Amniotic epithelial cell (primary cell): ENCODE results near the gene CASKIN2.
"Not testable (repeated sequence)": the region's sequence is repeated elsewhere in the genome, so short reads cannot be mapped to it uniquely, and the experiment has no call there.

ENCODE experiments used
- DNase-seq: peaks from one replicate; pipeline ENCODE4 v3.0.0-alpha.2; 2010; ENCODE audit warnings: low read depth

The CASKIN2 gene

DNA sequence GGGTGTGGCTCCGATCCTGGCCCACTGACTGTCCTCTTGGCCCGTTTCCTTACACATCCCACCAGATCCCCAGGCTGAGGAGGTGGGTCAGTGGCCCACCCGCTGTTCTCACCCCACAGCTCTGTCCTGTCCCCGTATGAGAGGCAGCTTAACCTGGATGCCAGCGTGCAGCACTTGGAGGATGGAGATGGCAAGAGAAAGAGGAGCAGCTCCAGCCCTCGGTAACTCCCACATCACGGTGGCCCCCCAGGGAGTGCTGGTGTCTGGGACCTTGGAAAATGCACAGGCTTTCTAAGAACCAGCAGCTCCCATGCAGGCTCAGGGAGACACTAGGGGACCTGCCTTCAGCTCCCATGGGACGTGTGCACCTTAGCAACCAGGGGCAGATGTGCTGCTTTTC, 6.0 kb upstream of the CASKIN2 start:
- DNase-seq, result no peak

DNA sequence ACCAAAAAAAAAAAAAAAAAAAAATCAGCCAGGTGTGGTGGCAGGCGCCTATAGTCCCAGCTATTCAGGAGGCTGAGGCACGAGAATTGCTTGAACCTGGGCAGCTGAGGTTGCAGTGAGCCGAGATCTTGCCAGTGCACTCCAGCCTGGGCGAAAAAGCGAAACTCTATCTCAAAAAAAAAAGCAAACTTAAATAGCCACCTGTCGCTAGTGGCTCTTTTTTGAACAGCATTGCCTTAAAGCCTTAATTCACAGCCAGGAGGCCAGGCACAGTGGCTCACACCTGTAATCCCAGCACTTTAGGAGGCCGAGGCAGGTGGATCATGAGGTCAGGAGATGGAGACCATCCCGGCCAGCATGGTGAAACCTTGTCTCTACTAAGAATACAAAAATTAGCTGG, 5.1 kb upstream of the CASKIN2 start:
- DNase-seq, result not testable (repeated sequence)

DNA sequence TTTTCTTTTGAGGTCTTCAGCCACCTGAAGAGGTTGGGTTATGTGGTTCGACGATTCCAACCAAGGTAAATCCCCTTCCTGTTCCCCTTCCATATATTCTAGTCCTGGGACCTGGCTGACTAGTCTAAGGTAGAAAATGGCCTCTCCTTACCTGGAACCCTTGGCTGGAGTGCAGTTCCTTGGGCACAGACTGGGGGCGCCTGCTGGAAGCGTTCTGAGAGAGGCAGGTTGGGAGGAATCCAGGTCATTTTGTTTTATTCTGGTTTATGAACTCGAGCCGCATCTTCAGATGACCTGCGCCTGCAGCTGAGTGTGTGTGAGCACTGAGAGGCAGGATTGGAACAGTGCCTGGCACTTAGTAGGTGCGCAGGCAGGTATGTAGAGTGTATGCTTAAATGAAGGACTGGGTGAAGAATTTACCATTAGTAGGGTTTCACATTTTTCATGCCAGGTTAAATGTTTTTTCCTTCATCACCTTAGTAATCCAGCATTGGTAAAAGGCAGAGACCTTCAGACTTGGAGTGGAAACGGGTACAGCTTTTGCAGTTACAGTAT, 3.7 kb upstream of the CASKIN2 start:
- no peak for DNase-seq

DNA sequence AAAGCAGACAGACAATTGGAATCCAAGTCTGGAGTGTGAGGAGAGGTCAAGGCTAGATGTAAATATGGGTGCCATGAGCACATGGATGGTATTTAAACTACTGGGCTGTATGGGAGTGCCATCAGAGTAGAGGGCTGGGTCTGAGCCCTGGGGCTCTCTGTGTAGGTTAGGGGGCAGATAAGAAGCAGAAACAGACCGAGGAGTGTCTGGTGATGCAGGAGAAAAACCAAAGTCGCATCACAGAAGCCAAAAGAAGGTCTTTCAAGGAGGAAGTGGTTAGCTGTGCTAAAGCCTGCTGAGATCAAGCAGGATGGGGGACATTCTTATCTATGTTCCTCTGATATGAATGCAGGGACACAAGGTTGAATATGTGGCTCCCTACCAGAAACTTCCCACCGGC, 2.9 kb upstream of the CASKIN2 start:
- DNase-seq, result no peak

DNA sequence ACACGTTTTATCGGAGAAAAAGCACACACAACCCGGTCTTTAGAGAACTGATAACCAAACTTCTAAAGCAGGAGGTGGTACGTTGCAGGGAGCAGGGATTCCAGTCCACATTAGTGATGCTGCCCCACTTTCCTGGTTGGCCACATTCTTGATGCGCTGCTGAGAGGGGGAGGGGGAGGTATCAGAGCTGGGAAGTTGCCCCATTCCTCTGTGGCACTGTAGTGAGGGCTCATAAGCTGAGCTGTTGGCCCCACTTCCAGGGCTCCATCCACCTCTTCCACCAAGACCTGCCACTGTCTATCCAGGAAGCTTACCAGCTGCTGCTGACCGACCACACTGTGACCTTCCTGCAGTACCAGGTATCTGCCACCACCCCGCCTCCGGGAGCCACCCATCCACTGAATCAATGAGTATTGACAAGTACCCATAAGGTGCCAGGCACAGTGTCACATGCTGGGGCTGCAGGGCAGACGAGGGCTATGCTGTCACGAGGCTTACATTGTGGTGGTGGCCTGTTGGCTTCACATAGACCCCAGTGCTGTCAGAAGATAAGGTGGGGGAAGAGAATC, 2.0 kb upstream of the CASKIN2 start:
- DNase-seq, result no peak

DNA sequence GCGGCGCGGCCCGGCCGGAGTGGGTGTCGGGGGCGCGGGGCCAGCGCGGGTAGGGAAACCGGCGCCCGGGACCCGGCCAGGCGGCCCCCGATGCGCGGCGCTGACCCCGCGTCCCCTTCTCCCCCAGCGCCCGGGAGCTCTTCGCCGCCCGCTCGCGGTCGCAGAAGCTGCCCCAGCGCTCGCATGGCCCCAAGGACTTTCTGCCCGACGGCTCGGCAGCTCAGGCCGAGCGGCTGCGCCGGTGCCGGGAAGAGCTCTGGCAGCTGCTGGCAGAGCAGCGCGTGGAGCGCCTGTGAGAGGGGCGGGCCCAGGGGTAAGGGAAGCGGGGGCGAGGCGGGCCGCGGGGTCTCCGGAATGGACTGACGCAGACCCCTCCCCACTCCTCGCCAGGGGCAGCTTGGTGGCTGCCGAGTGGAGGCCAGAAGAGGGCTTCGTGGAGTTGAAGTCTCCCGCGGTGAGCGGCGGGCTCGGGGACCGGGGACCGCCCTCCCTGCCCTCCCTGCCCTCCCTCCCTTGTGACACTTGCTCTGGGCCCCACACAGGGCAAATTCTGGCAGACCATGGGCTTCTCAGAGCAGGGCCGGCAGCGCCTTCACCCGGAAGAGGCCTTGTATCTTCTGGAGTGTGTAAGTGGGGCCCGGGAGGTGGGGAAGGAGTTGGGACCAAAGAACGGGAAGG, 1.4 kb upstream of the CASKIN2 start:
- no peak for DNase-seq

DNA sequence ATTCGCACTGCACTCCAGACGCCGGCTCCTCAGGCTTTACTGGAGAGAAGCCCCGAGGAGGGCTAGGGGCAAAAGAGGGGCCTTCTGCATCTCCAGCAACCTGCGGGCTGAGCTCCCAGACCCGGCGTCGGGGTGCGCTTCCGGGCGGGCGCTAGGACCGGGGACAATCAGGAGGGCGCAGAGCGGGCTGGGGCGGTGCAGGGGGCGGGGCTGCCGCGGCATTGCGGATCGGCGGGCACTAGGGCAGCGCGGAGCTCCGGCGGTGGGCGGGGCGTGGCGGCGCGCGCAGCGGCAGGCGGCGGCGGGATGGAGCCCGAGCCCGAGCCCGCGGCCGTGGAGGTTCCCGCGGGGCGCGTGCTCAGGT, 900 bp upstream of the CASKIN2 start, which contains the start of gene TSEN54:
Gene TSEN54, plus strand, starts transcription at position 274 of the 364 bp plus-strand sequence. Its CDS starts 33 bp downstream, at position 307.
- peak; percentile 83 for DNase-seq

DNA sequence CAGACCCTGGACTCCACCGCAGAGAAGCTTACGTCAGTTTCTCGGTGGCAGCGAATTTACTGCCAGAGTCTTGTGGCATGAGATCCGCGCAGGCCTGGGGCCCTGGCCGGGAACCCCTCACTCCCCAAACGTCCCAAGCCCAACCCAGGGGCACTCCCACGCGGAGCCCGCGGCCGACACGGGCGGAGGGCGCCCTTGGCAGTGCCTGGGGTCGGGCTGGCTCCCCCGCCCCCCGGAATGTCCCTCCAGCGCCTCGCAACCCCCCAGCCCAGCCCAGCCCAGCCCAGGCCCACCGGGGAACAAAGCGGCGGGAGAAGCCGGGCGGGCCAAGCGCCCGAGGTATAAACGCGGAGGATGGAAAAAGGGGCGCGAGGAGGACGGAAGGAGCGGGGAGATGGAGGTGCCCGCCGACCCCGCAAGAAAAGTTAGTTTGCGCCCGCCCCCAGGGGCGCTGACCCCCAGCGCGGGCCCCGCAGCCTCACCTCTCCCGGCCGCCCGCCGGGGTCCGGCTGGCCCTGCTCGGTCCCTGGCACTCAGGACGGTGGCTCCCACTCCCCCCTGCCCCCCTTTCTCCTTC, 330 bp downstream of the CASKIN2 start:
- DNase-seq, result no peak

DNA sequence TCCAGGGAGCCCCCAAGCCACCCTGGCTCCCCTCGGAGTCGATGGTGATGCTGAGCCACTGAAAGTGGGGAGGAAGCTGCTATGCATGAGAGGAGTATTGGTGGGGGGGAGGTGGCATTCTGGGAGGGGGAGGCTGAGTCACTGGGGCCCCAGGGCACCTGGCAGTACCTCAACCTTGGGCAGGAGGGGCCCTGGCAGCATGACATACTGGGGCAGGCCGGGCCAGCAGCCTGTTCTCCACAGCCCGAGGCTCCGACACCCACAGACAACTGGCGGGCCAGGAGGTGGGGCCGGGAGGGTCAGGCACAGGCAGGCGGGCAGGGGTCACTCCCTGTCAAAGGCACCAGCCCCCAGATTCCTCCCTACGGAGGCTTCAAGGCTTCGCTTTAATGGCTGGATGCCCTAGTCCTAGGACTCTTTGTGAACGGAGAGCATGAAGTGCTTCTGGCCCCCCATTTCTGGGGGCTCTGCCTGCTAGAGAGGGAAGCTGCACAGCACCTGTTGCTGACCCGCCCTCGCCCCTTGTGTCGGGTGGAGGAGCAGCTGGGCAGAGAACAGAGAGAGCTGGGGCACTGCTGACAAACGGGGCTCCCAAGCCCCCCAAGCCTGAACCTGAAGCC, 928 bp downstream of the CASKIN2 start:
- no peak for DNase-seq

DNA sequence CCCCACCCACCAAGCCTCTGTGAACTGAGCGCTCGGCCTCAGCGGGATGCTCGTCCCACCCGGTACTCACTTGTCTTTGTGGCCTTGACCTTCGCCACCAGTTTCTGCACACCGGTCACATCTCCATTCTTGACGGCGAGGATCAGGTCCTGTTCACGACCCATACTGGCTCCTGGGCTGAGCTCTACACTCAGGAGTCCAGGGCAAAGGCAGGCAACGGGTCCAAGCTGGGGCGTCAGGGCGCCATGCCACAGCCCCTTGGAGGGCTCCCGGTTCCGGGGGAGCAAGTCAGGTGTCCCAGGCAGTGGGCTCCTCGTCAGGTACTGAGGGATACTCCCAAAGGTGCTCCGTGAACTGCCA, 1.7 kb downstream of the CASKIN2 start:
- DNase-seq, result no peak

DNA sequence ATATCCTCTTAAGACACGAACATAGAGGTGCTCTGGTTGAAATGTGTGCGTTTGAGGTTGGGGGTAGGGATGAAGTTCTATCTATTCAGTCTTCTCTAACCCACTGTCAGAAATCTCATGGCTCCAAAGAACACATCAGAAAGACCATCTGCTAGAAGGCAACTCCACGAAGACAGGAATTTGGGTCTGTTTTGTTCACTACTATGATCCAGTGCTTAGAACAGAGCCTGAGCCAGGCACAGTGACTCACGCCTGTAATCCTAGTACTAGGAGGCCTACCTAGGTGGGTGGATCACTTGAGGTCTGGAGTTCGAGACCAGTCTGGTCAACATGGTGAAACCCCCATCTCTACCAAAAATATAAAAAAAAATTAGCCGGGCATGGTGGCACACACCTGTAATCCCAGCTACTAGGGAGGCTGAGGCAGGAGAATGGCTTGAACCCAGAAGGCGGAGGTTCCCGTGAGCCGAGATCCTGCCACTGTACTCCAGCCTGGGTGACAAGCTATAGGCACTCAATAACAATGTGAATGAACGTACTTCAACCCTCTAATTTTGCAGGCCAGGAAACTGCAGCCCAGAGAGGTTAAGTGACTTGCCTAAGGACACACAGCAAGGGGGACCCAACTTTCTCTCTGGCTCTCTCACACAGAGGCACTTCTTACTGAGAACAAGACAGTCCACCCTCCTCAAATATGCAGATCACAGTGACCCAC, 2.3 kb downstream of the CASKIN2 start:
- peak; percentile 63 for DNase-seq

DNA sequence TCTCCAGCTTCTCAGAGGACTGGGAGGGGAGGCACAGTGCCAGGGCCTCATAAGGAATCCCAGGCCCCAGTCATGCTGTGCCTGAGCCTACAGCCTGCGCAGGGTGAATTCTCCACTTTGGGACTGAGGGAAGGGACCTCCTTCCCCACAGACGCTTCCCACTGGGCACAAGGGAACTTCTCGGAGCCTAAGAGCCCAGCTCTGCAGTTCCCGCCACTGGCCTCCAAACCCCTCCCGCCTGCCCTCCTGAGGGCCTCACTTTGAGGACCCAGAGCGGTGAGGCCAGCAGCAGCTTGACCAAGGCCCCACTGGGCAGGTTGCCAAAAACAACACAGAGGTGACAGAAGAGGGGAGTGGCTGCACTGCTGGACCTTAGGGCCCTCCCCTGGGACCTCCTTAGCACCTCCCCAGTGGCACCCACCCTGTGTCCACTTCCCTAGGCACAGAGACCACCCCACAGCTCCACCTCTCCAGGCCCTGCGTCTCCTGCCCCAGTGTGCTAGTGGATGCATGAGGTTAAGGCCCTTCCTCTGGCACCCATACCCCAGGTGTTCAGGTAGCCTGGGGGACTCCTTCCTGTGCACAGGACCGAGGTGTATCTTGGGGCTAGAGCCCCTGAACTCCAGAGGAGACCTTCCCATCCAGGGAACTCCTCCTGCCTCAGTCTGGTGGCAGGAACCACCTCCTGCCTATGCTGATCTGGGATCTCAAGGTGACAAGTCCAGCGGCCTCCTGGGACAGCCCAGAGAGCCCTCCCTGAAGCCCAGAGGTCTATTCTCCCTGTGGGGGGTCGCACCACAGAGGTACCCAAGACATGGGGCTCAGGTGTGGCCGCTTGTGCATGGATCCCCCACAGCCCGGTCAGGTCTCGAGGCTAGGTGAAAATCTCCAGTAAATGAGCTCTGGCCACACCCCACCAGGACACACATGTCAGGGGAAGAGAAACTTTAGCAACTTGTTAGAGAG, 3.4 kb downstream of the CASKIN2 start:
- DNase-seq, result no peak

DNA sequence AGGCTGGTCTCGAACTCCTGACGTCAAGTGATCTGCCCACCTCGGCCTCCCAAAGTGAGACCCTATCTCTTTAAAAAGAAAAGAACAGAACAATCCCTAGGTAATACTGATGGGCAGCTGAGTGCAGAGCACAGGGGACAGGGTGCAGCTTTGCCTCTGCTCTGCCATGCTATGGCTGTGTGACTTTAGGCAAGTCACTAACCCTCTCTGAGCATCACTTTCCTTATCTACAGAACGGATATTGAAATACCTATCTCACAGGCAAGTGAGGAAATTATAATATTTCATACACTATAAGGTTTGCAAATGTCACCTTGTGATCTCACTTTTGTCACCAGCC, 4.1 kb downstream of the CASKIN2 start:
- DNase-seq, result no peak

DNA sequence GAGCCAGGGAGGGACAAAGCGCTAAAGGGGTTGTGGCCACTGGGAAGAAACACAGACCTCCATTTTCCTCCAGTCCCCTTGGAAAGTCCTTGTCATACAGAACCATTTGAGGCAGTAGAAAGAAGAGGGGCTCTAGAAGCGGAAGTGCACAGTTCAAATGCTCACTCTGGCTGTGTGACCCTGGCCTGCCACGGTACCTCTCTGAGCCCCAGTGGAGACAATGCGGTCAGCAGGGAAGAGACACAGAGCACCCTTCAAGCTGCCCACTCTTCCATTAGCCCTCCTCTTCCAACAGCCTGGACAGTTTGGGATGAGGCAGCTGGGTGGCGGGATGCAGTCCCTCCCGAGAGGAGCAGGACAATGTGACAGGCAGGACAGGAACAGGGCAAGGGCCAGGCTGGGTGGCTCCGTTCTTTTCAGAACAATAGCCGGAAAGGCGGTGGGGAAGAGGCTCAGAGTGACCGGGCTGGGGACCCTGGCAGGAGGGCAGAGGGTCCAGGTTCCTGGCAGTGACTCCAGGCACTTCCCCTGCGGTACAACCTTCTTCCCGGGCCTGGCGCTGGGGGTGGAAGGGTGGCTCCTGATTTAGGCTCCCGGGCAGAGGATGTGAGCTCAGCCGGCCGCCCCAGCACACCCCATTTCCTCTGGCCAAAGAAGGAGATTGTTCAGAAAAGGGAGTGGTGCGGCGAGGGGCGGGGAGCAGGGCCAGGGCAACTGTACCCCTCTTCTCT, 5.6 kb downstream of the CASKIN2 start:
- no peak for DNase-seq

DNA sequence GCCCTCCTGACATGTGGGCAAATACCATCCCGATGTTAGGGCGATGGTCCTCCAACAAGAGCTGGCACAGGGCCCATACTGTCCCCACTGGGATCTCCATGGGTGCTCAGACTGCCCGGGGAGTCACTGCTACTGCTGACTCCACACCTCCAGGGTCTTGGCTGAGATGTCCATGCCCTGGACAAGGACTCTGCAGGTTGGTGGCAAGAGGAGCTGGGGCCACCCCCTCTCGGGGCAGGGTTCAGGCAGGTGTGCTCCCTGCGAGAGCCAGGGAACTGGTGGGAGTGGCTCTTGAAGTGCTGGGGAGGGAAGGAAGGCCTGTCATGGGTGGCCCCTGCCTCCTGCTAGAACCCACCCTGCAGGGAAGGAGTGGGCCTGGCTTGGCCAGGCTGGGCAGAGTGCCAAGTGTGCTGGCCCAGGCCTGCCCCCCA, 6.4 kb downstream of the CASKIN2 start:
- no peak for DNase-seq

DNA sequence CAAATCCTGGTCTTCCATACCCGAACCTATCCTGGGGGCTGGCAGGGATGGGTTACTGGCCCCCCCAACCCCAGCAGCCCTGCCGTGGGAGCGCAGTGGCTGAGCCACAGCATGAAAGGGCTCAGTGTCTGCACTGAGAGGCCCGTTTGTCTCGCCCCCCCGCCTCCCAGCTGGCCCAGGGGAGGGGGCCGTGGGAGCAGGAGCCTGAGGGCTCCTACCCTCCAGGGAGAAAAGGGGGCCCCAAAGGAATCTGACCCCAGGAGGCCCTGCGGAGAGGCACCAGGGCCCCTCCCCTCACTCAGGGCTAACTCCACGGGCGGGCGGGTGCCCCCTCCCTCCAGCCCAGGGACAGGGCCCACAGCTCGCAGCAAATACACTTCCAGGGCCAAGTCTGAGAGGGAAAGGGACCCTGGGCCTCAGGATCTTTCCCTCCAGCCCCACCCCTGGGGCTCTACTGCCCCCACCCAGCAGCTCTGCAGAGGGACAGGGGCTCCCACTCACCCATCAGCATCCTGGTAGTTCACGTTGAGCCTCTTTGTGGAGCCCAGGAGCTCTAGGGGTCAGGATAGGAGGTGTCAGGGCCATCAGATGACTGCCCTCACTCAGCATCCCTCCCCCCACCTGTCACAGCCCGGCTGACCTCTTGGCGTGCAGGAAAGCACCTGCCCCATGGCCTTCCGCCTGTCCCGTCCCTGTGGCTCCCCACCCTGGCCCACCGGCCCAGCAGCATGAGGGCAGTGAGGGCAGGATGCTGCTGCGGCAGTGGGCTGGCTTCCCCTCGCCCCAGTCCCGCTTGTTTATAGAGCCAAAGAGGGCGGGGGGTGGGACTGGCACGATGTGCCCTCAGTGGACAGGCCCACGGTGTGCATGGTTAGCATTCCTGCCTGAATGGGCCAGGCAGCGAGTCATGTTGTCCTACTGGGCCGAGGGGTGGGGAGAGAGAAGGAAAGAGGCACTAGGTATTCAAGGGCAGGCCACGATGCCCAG, 7.3 kb downstream of the CASKIN2 start:
- no peak for DNase-seq

DNA sequence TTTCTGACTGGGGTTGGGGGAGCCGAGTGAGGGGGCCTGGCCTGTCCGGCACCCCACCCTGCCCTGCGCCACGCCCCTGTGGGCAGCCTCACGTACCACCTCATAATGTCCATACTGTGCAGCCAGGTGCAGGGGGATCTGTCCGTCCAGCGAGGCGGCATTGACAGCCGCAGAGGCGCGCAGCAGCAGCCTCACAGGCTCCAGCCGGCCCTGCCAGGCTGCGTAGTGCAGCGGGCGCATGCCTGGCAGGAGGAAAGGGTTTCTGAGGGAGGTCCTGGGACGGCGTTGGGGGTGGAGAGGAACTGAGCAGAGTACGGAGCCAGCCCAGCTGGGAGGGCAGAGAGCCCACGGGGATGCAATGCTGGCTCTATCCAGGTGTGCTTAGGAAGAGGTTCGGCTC, 8.4 kb downstream of the CASKIN2 start:
- no peak for DNase-seq

DNA sequence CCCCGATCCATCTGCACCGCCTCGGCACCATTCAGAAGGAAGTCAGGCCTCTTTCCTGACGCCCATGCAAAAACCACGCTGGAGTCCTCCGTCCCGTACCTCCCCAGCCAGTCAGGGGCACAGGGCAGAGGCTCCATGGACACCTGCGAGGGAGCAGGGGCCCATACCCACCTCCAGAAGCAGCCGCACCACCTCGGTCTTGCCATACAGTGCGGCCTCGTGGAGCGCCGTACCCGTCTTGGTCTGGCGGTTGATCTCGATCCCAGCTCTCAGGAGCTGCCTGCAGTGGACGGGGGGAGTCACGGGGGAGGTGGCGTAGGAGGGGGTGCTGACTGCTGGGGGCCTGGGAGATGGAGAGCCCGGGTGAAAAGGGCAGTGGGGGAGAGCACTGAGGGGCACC, 9.2 kb downstream of the CASKIN2 start:
- no peak for DNase-seq

DNA sequence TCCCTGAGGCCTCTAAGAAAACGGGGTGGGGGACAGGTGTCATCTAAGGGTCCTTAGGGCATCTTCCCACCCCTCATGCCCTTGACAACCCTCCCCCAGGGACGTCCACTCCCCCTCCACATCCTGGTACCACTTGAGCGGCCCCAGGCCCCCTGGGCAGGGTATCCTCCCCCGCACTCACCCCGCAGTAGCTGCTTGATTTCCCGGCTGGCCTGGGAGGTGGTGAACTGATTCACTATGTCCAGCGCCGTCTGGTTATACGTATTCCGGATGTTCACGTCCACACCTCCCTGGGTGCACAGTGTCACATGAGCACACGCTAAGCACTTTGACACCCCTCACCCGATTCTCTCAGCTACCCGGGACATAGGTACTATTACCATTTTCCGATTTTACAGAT, 9.7 kb downstream of the CASKIN2 start:
- DNase-seq, result no peak

DNA sequence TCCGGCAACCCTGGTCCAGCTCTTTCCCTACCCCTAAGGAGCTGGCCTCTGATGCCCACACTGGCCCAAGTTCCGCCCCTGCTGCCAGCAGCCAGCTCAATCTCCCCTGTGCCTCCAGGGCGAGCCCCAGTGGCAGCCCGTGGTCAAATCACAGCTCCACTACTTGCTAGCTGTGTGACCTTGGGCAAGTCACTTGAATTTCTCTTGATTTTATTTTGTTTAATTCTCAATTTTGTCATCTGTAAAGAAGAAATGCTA, 10.3 kb downstream of the CASKIN2 start:
- no peak for DNase-seq
